Choroid plexus epithelial cell (primary cell): ENCODE results near the gene BSDC1.

Source experiments
- DNase-seq: peaks from one replicate; pipeline ENCODE4 v3.0.0-alpha.2; 2010; ENCODE audit warnings: low read depth
- H3K4me3 ChIP-seq: 2 replicates; pipeline ENCODE4 v1.5.1; 2011; ENCODE audit warnings: low read depth, mild to moderate bottlenecking, control low read depth, low read length, moderate library complexity
- TF ChIP-seq, protein P1 (sequence below): conservative IDR thresholded peaks from 2 replicates; pipeline ENCODE4 v1.5.1; 2011; ENCODE audit warnings: low read depth, mild to moderate bottlenecking, control low read depth, inconsistent platforms, low read length, moderate library complexity

The BSDC1 gene

DNA sequence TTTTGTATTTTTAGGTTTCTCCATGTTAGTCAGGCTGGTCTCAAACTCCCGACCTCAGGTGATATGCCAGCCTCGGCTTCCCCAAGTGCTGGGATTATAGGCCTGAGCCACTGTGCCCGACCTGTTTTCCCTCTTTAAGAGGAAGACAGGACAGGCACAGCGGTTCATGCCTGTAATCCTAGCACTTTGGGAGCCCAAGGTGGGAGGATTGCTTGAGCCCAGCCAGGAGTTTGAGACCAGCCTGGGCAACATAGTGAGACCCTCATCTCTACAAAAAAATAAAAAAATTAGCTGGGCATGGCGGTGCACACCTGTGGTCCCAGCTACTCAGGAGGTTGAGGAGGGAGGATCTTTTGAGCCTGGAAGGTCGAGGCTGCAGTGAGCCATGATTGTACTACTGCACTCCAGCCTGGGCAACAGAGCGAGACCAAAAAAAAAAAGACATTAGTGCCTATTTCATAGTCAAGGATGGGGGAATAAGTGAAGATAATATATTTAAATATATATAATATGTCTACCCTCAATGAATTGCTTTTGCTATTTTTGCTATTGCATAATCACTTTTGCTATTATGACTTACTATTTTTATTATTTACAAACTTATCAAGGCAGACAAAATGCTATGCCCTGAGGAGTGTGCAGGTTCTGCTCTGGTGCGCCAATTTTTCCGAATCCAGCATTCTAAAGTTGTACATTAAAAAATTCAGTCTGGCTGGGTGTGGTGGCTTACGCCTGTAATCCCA lies 75.9 kb downstream of the BSDC1 start:
- DNase-seq, result no peak
- TF ChIP-seq, protein P1, sequence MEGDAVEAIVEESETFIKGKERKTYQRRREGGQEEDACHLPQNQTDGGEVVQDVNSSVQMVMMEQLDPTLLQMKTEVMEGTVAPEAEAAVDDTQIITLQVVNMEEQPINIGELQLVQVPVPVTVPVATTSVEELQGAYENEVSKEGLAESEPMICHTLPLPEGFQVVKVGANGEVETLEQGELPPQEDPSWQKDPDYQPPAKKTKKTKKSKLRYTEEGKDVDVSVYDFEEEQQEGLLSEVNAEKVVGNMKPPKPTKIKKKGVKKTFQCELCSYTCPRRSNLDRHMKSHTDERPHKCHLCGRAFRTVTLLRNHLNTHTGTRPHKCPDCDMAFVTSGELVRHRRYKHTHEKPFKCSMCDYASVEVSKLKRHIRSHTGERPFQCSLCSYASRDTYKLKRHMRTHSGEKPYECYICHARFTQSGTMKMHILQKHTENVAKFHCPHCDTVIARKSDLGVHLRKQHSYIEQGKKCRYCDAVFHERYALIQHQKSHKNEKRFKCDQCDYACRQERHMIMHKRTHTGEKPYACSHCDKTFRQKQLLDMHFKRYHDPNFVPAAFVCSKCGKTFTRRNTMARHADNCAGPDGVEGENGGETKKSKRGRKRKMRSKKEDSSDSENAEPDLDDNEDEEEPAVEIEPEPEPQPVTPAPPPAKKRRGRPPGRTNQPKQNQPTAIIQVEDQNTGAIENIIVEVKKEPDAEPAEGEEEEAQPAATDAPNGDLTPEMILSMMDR, result no peak
- no peak overlapping the region for H3K4me3 ChIP-seq

DNA sequence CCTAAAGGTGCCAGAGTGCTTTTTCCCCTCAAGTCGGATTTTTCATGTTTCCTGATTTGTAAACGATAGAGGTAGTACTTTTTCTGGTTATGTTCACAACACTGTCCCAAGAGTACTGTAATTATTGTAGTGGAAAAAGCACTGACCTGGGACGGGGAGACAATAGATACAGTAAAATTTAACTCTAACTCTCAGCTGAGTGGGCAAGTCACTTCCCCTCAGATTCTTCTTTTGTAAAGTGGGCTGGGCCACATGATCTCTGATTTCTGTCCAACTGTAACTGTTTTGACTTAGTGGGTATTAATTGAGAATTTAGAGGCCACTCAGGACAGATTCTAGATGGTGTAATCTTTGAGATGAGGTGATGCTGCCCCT lies 77.4 kb downstream of the BSDC1 start:
- H3K4me3 ChIP-seq, result no peak overlapping the region
- DNase-seq, result no peak
- TF ChIP-seq, protein P1, result no peak
